Panc1 (cell line): ENCODE results near the gene ARHGAP18. TPM values are rescaled to one million over a fixed set of nuclear protein-coding genes. Genes with fewer than 3 reads are reported as not detected.

ENCODE experiments used
- ATAC-seq: fragments of 200-7000 bp; cut with Tn5 transposase; 2 replicates; pipeline ENCODE4 v1.9.1; 2020; ENCODE audit warnings: mild to moderate bottlenecking, moderate library complexity
- BruUV-seq: library from RNA; stranded (reverse); fragments of 400-500 nt; replicated peaks from 2 replicates; lab custom pipeline; 2021; lab: Mats Ljungman, UMichigan
- CTCF ChIA-PET: fragments of 300-600 bp; sonication (Branson Sonifier 250); formaldehyde crosslinking; loops from one replicate; lab custom pipeline; 2022; ENCODE audit warnings: antibody characterized with exemption; lab: Charles Lee
- POLR2A ChIA-PET: fragments of 300-600 bp; sonication (Branson Sonifier 250); formaldehyde crosslinking; loops from one replicate; lab custom pipeline; 2022; ENCODE audit warnings: antibody characterized with exemption; lab: Charles Lee
- DNase-seq: peaks from one replicate; pipeline ENCODE4 v3.0.0-alpha.2; 2010; ENCODE audit warnings: low read depth, low spot score
- H3K27ac ChIP-seq: 2 replicates; pipeline ENCODE4 v1.5.1; 2011; ENCODE audit warnings: mild to moderate bottlenecking, low read length, inconsistent platforms
- H3K27me3 ChIP-seq: fragments of 200-500 bp; sonication (Bioruptor generic); 2 replicates; pipeline ENCODE4 v1.6.0; 2014; ENCODE audit warnings: low read length, inconsistent platforms; ENCODE audit not compliant: control insufficient read depth, insufficient read depth
- H3K36me3 ChIP-seq: fragments of 200-500 bp; sonication (Bioruptor generic); 2 replicates; pipeline ENCODE4 v1.5.1; 2014; ENCODE audit warnings: inconsistent platforms, mild to moderate bottlenecking, low read length, moderate library complexity; ENCODE audit not compliant: control insufficient read depth, insufficient read depth
- H3K4me1 ChIP-seq: 2 replicates; pipeline ENCODE4 v1.5.1; 2011; ENCODE audit warnings: inconsistent platforms, mild to moderate bottlenecking, low read length, moderate library complexity; ENCODE audit not compliant: control insufficient read depth, insufficient read depth
- H3K4me3 ChIP-seq, 2 experiments: 2 replicates each; pipeline ENCODE4 v1.5.1; 2011 to 2012; ENCODE audit warnings: low read depth in 2 of 2, low read length in 2 of 2, mild to moderate bottlenecking in 2 of 2, inconsistent platforms in 1 of 2, moderate library complexity in 1 of 2
- H3K9me3 ChIP-seq: fragments of 200-500 bp; sonication (Bioruptor generic); 2 replicates; pipeline ENCODE4 v1.5.1; 2014; ENCODE audit warnings: low read depth, mild to moderate bottlenecking, inconsistent platforms, low read length, moderate library complexity; ENCODE audit not compliant: control insufficient read depth, insufficient read depth
- CTCF ChIP-seq: fragments of 450-650 bp; IDR thresholded peaks from 2 replicates; pipeline ENCODE4 v1.5.1; 2017; ENCODE audit warnings: mild to moderate bottlenecking
- POLR2AphosphoS5 ChIP-seq: IDR thresholded peaks from 2 replicates; pipeline ENCODE4 v1.6.1; 2012; ENCODE audit warnings: mild to moderate bottlenecking, low read depth, low read length, moderate library complexity
- REST ChIP-seq, 2 experiments: IDR thresholded peaks; 2 replicates each; pipeline ENCODE4 v1.6.1; 2011 to 2012; ENCODE audit warnings: low read depth in 2 of 2, control low read depth in 1 of 2, low read length in 1 of 2, mild to moderate bottlenecking in 1 of 2, moderate library complexity in 1 of 2; ENCODE audit not compliant: insufficient read depth in 1 of 2
- SIN3A ChIP-seq: IDR thresholded peaks from 2 replicates; pipeline ENCODE4 v1.6.1; 2012; ENCODE audit warnings: low read depth, mild to moderate bottlenecking, low read length, moderate library complexity, borderline replicate concordance; ENCODE audit not compliant: insufficient read depth
- TCF7L2 ChIP-seq: IDR thresholded peaks from 2 replicates; pipeline ENCODE4 v1.6.1; 2011; ENCODE audit warnings: mild to moderate bottlenecking, low read depth, low read length, inconsistent platforms
- in situ Hi-C: cut with HindIII; loops from 2 replicates; pipeline ENCODE4 v1.10.0; 2016; ENCODE audit warnings: low sequenced_read_pairs, low pct_unique_long_range_greater_than_20kb
- intact Hi-C: fragments of 100-400 bp; cut with micrococcal nuclease; formaldehyde crosslinking; loops from one replicate; pipeline ENCODE4 v1.10.0; 2022; ENCODE audit not compliant: unreplicated experiment
- total RNA-seq: library from RNA; stranded (reverse); gene quantifications from one replicate; pipeline ENCODE4 v1.2.1, GENCODE V29; 2021; ENCODE audit not compliant: unreplicated experiment

Gene ARHGAP18
- total RNA-seq, 1 experiment from 2014 or later = 11.6 TPM

GRCh38 chr6:129662980-129663431 lies 47.0 kb downstream of the ARHGAP18 start:
- H3K9me3 ChIP-seq = no peaks in the 10 kb centered on the region
- intact Hi-C loops = no loop called here
- H3K27ac ChIP-seq = peak overlapping the region; percentile 44
- ATAC-seq = no peak
- H3K4me3 ChIP-seq = no peak overlapping the region
- no peaks in the 10 kb centered on the region for H3K36me3 ChIP-seq
- CTCF ChIA-PET = no interaction called here
- DNase-seq = no peak
- in situ Hi-C loops = no loop called here
- H3K4me1 ChIP-seq = peaks cover 20% of the 10 kb centered on the region
- TF ChIP-seq SIN3A = no peak
- TF ChIP-seq TCF7L2 = no peak
- no peak for TF ChIP-seq REST (IDR thresholded peaks at IDR 0.05; ENCODE audit: insufficient read depth in 1 of 2, low read depth in 2 of 2, low read length in 1 of 2)
- TF ChIP-seq POLR2AphosphoS5 = no peak
- no peak for TF ChIP-seq CTCF
- H3K27me3 ChIP-seq = no peaks in the 10 kb centered on the region
- no TSS peak for BruUV-seq
- POLR2A ChIA-PET = no interaction called here

- Histone ChIP-seq H3K4me3 (no peak overlapping the region), H3K36me3 (no peaks in the 10 kb centered on the region), H3K27me3 (no peaks in the 10 kb centered on the region), H3K27ac (peak overlapping the region; percentile 63; the same call in 1 of the 2 replicates), H3K4me1 (peaks cover 15% of the 10 kb centered on the region), H3K9me3 (no peaks in the 10 kb centered on the region)
- ATAC-seq (peak; percentile 43; the same call in 1 of the 2 replicates), DNase-seq (no peak)
- in situ Hi-C loops = no loop called here
- intact Hi-C loops = no loop called here
- BruUV-seq = no TSS peak
- ChIA-PET POLR2A (no interaction called here), CTCF (no interaction called here)
- TF ChIP-seq POLR2AphosphoS5 (no peak), TCF7L2 (no peak), REST (IDR thresholded peaks at IDR 0.05; ENCODE audit: insufficient read depth in 1 of 2, low read depth in 2 of 2, low read length in 1 of 2) (no peak), SIN3A (no peak), CTCF (no peak)
These were observed 47.6 kb downstream of the ARHGAP18 start for GRCh38 chr6:129662406-129662766.
